Ovary (tissue), 3 donors: ENCODE results near the gene RHD.

ENCODE experiments used
- POLR2A ChIP-seq: fragments of 450-650 bp; IDR thresholded peaks from one replicate; pipeline ENCODE4 v1.6.1; 2017; ENCODE audit warnings: antibody characterized with exemption, mild to moderate bottlenecking, moderate library complexity
- TF ChIP-seq, protein P1 (sequence below), 3 donors: fragments of 450-650 bp in 2 of 3; fragments of 200-600 bp in 1 of 3; IDR thresholded peaks; one replicate each; pipeline versions ENCODE4 v1.5.1 to v1.8.0; 2016 to 2022; ENCODE audit warnings: antibody characterized with exemption in 3 of 3, mild to moderate bottlenecking in 1 of 3
- donor health status: DM: no; HTN: no; CAD: no.

DNA sequence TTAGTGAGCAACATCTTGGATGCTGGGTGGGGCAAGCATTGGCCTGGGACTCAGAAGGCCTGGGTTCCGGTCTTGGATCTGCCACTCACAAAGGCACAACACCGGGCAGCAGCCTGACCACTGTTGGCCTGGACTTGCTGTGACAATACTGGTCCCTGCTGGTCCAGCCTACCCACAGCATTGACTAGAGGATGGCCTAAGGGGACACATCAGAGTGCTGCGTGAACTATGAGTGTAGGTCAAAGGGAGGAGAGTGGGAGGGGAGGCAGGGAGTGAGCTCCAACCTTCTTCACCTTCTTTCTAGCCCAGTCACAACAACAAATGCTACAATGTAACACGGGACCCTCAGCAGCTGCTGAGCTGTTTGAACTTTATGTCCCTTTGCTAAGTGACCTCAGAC lies 96.9 kb downstream of the RHD start:
- TF ChIP-seq, protein P1, sequence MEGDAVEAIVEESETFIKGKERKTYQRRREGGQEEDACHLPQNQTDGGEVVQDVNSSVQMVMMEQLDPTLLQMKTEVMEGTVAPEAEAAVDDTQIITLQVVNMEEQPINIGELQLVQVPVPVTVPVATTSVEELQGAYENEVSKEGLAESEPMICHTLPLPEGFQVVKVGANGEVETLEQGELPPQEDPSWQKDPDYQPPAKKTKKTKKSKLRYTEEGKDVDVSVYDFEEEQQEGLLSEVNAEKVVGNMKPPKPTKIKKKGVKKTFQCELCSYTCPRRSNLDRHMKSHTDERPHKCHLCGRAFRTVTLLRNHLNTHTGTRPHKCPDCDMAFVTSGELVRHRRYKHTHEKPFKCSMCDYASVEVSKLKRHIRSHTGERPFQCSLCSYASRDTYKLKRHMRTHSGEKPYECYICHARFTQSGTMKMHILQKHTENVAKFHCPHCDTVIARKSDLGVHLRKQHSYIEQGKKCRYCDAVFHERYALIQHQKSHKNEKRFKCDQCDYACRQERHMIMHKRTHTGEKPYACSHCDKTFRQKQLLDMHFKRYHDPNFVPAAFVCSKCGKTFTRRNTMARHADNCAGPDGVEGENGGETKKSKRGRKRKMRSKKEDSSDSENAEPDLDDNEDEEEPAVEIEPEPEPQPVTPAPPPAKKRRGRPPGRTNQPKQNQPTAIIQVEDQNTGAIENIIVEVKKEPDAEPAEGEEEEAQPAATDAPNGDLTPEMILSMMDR (IDR thresholded peaks at IDR 0.05): no peak
- no peak for TF ChIP-seq POLR2A
